ENCODE measurements around the gene SERTAD1.

Gene SERTAD1

GRCh38 chr19:40419780-40420179 lies 6.0 kb downstream of the SERTAD1 start:
- no peak for TF ChIP-seq REST (IDR thresholded peaks at IDR 0.05; ENCODE audit: insufficient read depth in 1 of 2, low read depth in 2 of 2, low read length in 2 of 2)
- TF ChIP-seq SIN3A (IDR thresholded peaks at IDR 0.05; ENCODE audit: borderline replicate concordance, insufficient read depth, low read length), result no peak
- TF ChIP-seq POLR2AphosphoS5 (IDR thresholded peaks at IDR 0.05; ENCODE audit: low read depth, low read length), result no peak
- no peak for TF ChIP-seq TAF1 (IDR thresholded peaks at IDR 0.05; ENCODE audit: borderline replicate concordance, insufficient read depth, low read length)
- TF ChIP-seq FOXP2 (optimal IDR thresholded peaks at IDR 0.05; ENCODE audit: borderline replicate concordance, extremely low read depth, extremely low read length, insufficient read depth), result no peak

- TF ChIP-seq REST (IDR thresholded peaks at IDR 0.05; ENCODE audit: insufficient read depth in 1 of 2, low read depth in 2 of 2, low read length in 2 of 2), result no peak
- no peak for TF ChIP-seq SIN3A (IDR thresholded peaks at IDR 0.05; ENCODE audit: borderline replicate concordance, insufficient read depth, low read length)
- TF ChIP-seq FOXP2 (optimal IDR thresholded peaks at IDR 0.05; ENCODE audit: borderline replicate concordance, extremely low read depth, extremely low read length, insufficient read depth), result no peak
- no peak for TF ChIP-seq TAF1 (IDR thresholded peaks at IDR 0.05; ENCODE audit: borderline replicate concordance, insufficient read depth, low read length)
- TF ChIP-seq POLR2AphosphoS5 (IDR thresholded peaks at IDR 0.05; ENCODE audit: low read depth, low read length), result no peak
Observed at GRCh38 chr19:40419066-40419612, 6.7 kb downstream of the SERTAD1 start.

DNA sequence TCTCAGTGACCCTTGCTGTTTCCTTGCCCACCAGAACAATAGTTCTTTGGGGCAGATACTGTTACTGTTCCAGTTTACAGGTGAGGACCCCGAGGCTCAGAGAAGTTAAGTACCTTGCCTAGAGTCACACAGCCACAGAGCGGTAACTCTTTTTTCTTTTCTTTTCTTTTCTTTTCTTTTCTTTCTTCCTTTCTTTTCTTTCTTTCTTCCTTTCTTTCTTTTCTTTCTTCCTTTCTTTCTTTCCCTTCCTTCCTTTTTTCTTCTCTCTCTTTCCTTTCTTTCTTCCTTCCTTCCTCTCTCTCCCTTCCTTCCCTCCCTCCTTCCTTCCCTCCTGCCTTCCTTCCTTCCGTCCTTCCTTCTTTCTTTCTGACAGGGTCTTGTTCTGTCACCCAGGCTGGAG lies 7.8 kb downstream of the SERTAD1 start:
- TF ChIP-seq REST (IDR thresholded peaks at IDR 0.05; ENCODE audit: insufficient read depth in 1 of 2, low read depth in 2 of 2, low read length in 2 of 2), result no peak
- TF ChIP-seq TAF1 (IDR thresholded peaks at IDR 0.05; ENCODE audit: borderline replicate concordance, insufficient read depth, low read length), result no peak
- no peak for TF ChIP-seq FOXP2 (optimal IDR thresholded peaks at IDR 0.05; ENCODE audit: borderline replicate concordance, extremely low read depth, extremely low read length, insufficient read depth)
- TF ChIP-seq SIN3A (IDR thresholded peaks at IDR 0.05; ENCODE audit: borderline replicate concordance, insufficient read depth, low read length), result no peak
- no peak for TF ChIP-seq POLR2AphosphoS5 (IDR thresholded peaks at IDR 0.05; ENCODE audit: low read depth, low read length)

- TF ChIP-seq SIN3A (IDR thresholded peaks at IDR 0.05; ENCODE audit: borderline replicate concordance, insufficient read depth, low read length), result no peak
- TF ChIP-seq POLR2AphosphoS5 (IDR thresholded peaks at IDR 0.05; ENCODE audit: low read depth, low read length), result no peak
- no peak for TF ChIP-seq REST (IDR thresholded peaks at IDR 0.05; ENCODE audit: insufficient read depth in 1 of 2, low read depth in 2 of 2, low read length in 2 of 2)
- TF ChIP-seq FOXP2 (optimal IDR thresholded peaks at IDR 0.05; ENCODE audit: borderline replicate concordance, extremely low read depth, extremely low read length, insufficient read depth), result no peak
- no peak for TF ChIP-seq TAF1 (IDR thresholded peaks at IDR 0.05; ENCODE audit: borderline replicate concordance, insufficient read depth, low read length)
Observed at GRCh38 chr19:40417643-40417981, 8.2 kb downstream of the SERTAD1 start.

All from PFSK-1 (cell line).